ENCODE results near the gene SPECC1.

Gene SPECC1

DNA sequence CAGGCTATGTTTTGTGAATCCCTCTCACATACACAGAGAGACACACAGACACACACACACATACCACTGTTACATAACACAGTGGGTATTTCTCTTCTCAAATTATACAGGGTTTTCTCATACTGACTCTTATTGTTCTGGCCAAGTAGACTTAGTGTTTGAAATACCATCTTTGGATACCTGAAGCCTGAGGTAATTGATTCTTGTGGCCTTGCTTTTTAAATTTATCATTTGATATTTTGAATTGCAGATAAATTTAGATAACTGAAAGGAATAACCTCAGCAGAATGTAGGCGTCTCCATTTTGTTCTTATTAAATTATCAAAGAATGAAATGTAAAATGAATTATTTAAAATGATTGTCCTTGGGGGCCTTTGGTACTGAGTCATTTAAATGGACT is 234.4 kb downstream of the SPECC1 start:
- TF ChIP-seq EZH2 (IDR thresholded peaks at IDR 0.05; ENCODE audit: borderline replicate concordance, low read length), result no peak
- Histone ChIP-seq H3K36me3 (ENCODE audit: insufficient read depth, low read length) (no peaks in the 10 kb centered on the region), H3K27me3 (ENCODE audit: insufficient read depth, low read length) (no peaks in the 10 kb centered on the region), H3K79me2 (ENCODE audit: insufficient read depth, low read length) (no peaks in the 10 kb centered on the region), H2AFZ (ENCODE audit: low read length) (no peak overlapping the region), H4K20me1 (ENCODE audit: insufficient read depth, low read length) (no peaks in the 10 kb centered on the region), H3K4me1 (ENCODE audit: insufficient read depth, low read length, severe bottlenecking) (no peaks in the 10 kb centered on the region), H3K9me2 (ENCODE audit: low read depth, low read length) (no peaks in the 10 kb centered on the region), H3K27ac (ENCODE audit: low read depth, low read length, poor library complexity, severe bottlenecking) (no peak overlapping the region), H3K9me3 (ENCODE audit: low read length) (no peaks in the 10 kb centered on the region), H3K4me2 (ENCODE audit: low read length) (no peak overlapping the region), H3K9ac (ENCODE audit: low read length) (no peak overlapping the region), H3K4me3 (ENCODE audit: low read depth, low read length, poor library complexity, severe bottlenecking) (no peak overlapping the region), H3F3A (ENCODE audit: insufficient read depth, low read length) (no peaks in the 10 kb centered on the region)

GRCh38 chr17:20244671-20245070 is 235.5 kb downstream of the SPECC1 start:
- Histone ChIP-seq H3K27ac (ENCODE audit: low read depth, low read length, poor library complexity, severe bottlenecking) (no peak overlapping the region), H3K9me2 (ENCODE audit: low read depth, low read length) (no peaks in the 10 kb centered on the region), H3K27me3 (ENCODE audit: insufficient read depth, low read length) (no peaks in the 10 kb centered on the region), H3K79me2 (ENCODE audit: insufficient read depth, low read length) (no peaks in the 10 kb centered on the region), H3K4me3 (ENCODE audit: low read depth, low read length, poor library complexity, severe bottlenecking) (no peak overlapping the region), H3K9ac (ENCODE audit: low read length) (no peak overlapping the region), H3K9me3 (ENCODE audit: low read length) (no peaks in the 10 kb centered on the region), H2AFZ (ENCODE audit: low read length) (no peak overlapping the region), H3K36me3 (ENCODE audit: insufficient read depth, low read length) (no peaks in the 10 kb centered on the region), H3F3A (ENCODE audit: insufficient read depth, low read length) (no peaks in the 10 kb centered on the region), H4K20me1 (ENCODE audit: insufficient read depth, low read length) (no peaks in the 10 kb centered on the region), H3K4me2 (ENCODE audit: low read length) (no peak overlapping the region), H3K4me1 (ENCODE audit: insufficient read depth, low read length, severe bottlenecking) (no peaks in the 10 kb centered on the region)
- TF ChIP-seq EZH2 (IDR thresholded peaks at IDR 0.05; ENCODE audit: borderline replicate concordance, low read length), result no peak
- TF ChIP-seq, protein P1, sequence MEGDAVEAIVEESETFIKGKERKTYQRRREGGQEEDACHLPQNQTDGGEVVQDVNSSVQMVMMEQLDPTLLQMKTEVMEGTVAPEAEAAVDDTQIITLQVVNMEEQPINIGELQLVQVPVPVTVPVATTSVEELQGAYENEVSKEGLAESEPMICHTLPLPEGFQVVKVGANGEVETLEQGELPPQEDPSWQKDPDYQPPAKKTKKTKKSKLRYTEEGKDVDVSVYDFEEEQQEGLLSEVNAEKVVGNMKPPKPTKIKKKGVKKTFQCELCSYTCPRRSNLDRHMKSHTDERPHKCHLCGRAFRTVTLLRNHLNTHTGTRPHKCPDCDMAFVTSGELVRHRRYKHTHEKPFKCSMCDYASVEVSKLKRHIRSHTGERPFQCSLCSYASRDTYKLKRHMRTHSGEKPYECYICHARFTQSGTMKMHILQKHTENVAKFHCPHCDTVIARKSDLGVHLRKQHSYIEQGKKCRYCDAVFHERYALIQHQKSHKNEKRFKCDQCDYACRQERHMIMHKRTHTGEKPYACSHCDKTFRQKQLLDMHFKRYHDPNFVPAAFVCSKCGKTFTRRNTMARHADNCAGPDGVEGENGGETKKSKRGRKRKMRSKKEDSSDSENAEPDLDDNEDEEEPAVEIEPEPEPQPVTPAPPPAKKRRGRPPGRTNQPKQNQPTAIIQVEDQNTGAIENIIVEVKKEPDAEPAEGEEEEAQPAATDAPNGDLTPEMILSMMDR (IDR thresholded peaks at IDR 0.05; ENCODE audit: low read length), result no peak

GRCh38 chr17:20246692-20247091 is 237.5 kb downstream of the SPECC1 start:
- Histone ChIP-seq H3K4me2 (ENCODE audit: low read length) (no peak overlapping the region), H3K27ac (ENCODE audit: low read depth, low read length, poor library complexity, severe bottlenecking) (no peak overlapping the region), H3K79me2 (ENCODE audit: insufficient read depth, low read length) (no peaks in the 10 kb centered on the region), H3K9ac (ENCODE audit: low read length) (no peak overlapping the region), H3F3A (ENCODE audit: insufficient read depth, low read length) (no peaks in the 10 kb centered on the region), H3K9me3 (ENCODE audit: low read length) (no peaks in the 10 kb centered on the region), H3K36me3 (ENCODE audit: insufficient read depth, low read length) (no peaks in the 10 kb centered on the region), H4K20me1 (ENCODE audit: insufficient read depth, low read length) (no peaks in the 10 kb centered on the region), H2AFZ (ENCODE audit: low read length) (no peak overlapping the region), H3K4me3 (ENCODE audit: low read depth, low read length, poor library complexity, severe bottlenecking) (no peak overlapping the region), H3K9me2 (ENCODE audit: low read depth, low read length) (no peaks in the 10 kb centered on the region), H3K27me3 (ENCODE audit: insufficient read depth, low read length) (no peaks in the 10 kb centered on the region), H3K4me1 (ENCODE audit: insufficient read depth, low read length, severe bottlenecking) (no peaks in the 10 kb centered on the region)
- TF ChIP-seq, protein P1 (IDR thresholded peaks at IDR 0.05; ENCODE audit: low read length), result no peak
- TF ChIP-seq EZH2 (IDR thresholded peaks at IDR 0.05; ENCODE audit: borderline replicate concordance, low read length), result no peak

GRCh38 chr17:20253323-20253722 is 244.2 kb downstream of the SPECC1 start:
- Histone ChIP-seq H4K20me1 (ENCODE audit: insufficient read depth, low read length) (no peaks in the 10 kb centered on the region), H3K4me2 (ENCODE audit: low read length) (no peak overlapping the region), H3K9me2 (ENCODE audit: low read depth, low read length) (no peaks in the 10 kb centered on the region), H3K27me3 (ENCODE audit: insufficient read depth, low read length) (no peaks in the 10 kb centered on the region), H2AFZ (ENCODE audit: low read length) (no peak overlapping the region), H3K9me3 (ENCODE audit: low read length) (no peaks in the 10 kb centered on the region), H3K4me3 (ENCODE audit: low read depth, low read length, poor library complexity, severe bottlenecking) (no peak overlapping the region), H3K4me1 (ENCODE audit: insufficient read depth, low read length, severe bottlenecking) (no peaks in the 10 kb centered on the region), H3K27ac (ENCODE audit: low read depth, low read length, poor library complexity, severe bottlenecking) (no peak overlapping the region), H3K9ac (ENCODE audit: low read length) (no peak overlapping the region), H3K36me3 (ENCODE audit: insufficient read depth, low read length) (no peaks in the 10 kb centered on the region), H3K79me2 (ENCODE audit: insufficient read depth, low read length) (no peaks in the 10 kb centered on the region), H3F3A (ENCODE audit: insufficient read depth, low read length) (no peaks in the 10 kb centered on the region)
- TF ChIP-seq EZH2 (IDR thresholded peaks at IDR 0.05; ENCODE audit: borderline replicate concordance, low read length), result no peak
- TF ChIP-seq, protein P1 (IDR thresholded peaks at IDR 0.05; ENCODE audit: low read length), result no peak

All from OCI-LY1 (cell line).